Skin epidermis (tissue), 12 donors: ENCODE data around the gene DLK1.

ENCODE experiments used
- H3K27ac ChIP-seq, 21 experiments: fragments of 200-600 bp; sonication (generic) in 11 of 21; one replicate each; pipeline ENCODE4 v1.5.0; 2020; ENCODE audit warnings: mild to moderate bottlenecking in 3 of 21, inconsistent platforms in 2 of 21, moderate library complexity in 2 of 21
- H3K4me3 ChIP-seq, 7 experiments: fragments of 200-600 bp; sonication (generic) in 2 of 7; one replicate each; pipeline ENCODE4 v1.5.0; 2020; ENCODE audit warnings: inconsistent platforms in 2 of 7, mild to moderate bottlenecking in 2 of 7, moderate library complexity in 1 of 7

Gene DLK1

DNA sequence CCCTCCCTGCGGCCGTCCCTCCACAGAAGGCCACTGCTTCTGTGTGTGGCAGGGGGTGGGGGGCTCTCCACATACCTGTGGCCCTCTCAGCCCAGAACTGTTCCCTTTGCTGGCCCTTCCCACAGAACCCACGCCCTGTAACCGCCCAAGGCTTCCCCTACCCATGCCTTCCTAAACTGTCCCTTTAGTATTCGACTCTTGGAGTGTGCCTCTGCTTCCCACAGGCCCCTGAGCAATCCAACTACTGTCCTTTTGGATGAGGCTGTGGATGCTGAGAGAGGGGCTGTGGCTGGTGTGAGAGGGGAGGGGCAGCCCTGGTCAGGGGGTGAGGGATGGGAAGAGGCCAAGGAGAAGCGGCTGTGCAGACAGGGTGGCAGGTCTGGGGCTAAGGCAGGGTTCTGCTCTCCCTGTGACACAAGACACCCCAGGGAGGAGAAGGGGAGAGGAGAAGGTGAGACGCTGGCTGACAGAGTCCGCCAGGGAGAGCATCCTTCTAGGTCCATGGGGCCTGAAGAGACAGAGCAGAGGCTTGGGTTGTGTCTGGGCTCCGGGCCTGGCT, 46.0 kb downstream of the DLK1 start:
- Histone ChIP-seq H3K4me3 (no peak overlapping the region), H3K27ac (no peak overlapping the region)

DNA sequence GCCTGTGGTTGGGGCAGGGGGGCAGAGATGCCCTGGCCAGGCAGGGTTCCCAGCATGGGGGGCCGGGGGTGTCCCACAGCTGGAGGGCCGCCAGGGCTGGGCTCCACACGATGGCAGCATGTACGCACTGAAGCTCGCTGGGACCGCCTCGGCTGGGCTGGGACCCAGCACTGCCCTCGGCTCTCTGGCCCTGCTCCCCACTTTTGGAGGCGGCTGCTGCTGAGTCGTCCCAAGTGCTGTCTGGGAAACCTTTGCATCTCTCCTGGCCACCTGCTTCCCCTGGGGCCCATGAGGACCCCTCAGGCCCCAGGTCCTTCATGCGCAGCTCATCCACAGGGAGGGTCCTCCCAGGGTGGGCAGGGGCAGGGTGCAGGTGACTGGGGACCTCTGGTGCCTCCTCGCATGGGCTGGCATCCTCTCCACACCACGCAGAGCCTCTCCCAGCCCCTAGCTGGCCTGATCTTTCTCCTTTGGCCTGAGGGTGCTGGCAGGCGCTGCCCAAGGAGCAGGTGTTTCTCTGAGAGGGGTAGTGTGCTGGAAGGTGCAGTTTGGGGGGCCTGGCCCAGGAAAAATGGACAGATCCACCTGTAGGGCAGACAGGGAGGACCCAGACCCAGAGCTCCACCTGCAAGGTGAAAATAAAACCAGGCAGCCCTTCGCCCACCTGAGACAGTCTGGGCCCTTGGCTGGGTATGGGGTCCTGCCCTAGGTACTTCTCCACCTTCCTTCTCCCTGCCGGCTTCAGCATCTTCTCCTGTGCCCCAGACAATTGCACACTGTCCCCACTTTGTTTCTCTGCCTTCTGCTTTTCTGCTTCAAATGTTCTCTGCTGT, 46.9 kb downstream of the DLK1 start:
- Histone ChIP-seq H3K27ac (no peak overlapping the region), H3K4me3 (no peak overlapping the region)

DNA sequence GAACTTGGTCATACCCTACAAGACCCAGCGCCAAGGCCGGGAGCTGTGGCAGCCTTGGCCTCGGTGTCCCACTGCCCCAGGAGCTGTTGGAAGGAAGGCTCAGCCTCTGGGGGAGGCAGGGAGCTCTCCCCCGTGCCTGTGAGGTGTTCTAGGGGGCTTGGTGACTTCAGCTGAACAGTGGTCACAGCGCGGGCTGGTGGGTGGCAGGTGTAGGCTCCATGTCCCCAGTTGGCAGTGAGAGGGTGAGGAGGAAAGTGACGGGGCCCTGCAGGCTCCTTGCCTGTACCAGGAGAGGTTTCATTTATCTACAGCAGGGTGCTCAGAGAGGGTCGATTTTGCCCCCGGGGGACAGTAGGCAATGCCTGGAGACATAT, 47.5 kb downstream of the DLK1 start:
- no peak overlapping the region for H3K27ac ChIP-seq
- H3K4me3 ChIP-seq, result no peak overlapping the region

DNA sequence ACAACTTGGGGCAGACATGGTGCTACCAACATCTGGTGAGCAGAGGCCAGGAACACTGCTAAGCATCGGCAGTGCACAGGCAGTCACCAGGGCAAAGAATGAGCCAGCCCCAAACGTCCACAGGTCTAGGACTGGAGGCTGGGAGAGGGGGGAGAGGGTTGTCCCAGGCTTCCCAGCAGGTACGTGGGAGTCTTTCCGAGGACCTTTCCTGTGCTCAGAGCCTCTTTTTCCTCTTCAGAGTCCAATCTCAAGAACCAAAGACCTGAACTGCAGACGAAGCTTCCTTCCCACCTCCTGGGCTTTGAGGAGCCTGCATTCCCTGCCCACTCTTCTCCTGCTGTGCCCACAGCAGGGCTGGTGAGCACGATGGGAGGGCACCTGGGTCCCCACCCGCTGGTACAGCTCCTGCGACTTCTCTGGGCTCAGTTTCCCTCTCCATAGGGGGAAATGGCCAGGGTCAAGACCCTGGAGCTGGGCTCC, 48.7 kb downstream of the DLK1 start:
- H3K27ac ChIP-seq, result no peak overlapping the region
- no peak overlapping the region for H3K4me3 ChIP-seq

DNA sequence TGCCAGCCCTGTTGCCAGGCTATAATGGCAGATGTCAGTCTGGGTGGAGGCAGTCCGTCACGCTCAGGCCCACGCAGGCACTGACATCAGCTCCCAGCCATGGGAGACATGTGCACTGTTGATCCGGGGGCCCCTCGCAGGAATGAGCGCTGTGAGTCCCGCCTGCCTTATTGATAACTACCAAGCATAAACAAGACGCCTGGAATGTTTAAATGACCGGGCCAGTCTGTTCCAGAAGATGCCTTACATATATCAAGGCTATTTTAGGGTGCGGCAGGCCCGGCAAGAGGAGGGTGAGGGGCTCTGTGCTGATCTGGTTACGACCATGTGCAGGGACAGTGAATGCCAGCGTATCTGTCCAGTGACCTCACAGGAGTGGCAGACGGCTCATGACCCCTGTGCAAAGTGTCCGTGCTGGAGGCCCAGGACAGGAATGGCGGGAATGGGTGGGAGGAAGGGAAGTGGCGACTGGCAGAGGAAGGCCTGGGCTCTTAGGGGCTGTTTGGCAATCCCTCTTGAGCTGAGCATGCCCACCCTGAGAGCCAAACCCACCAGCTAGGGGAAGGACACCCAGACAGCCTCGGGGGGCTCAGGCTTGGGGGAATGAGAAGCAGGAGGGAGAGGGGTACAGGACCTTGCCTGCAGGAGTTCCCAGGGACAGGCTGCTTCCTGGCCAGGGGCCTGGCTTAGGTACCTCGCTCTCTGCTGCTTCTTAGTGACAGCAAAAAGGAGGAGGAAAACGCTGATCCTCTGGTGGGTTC, 49.3 kb downstream of the DLK1 start:
- H3K4me3 ChIP-seq, result no peak overlapping the region
- H3K27ac ChIP-seq, result no peak overlapping the region

DNA sequence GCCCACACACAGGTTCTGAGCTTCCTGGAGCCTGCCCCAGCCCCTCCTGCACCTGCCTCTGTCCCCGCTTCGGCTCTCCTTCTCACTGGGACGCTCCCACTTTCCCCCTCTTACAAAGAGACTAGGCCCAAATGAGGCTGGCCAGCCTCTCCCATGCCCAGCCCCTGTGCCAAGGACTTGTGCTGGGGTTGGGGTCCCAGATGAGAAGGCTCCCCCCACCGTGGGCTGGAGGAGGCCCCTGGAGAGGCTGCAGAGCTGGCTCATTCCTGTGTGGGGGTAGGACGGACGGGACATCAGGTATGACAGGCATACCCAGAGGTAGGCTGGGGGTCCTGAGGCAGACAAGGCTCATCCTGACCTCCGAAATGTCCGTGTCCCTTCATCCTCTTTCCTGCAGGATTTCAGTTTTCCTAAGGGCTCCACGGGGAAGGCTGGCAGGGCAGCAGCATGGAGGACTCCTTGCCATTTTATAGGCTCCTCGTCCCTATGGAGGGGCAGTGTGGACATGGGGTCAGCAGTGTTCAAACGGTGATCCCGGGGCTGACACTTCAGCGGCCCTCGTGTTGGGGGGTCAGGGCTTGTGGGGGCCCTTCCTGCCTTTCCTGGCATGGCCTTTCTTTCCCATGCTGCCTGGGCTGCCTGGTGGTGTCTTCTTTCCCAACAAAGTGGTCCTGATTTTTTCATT, 50.1 kb downstream of the DLK1 start:
- no peak overlapping the region for H3K4me3 ChIP-seq
- no peak overlapping the region for H3K27ac ChIP-seq

DNA sequence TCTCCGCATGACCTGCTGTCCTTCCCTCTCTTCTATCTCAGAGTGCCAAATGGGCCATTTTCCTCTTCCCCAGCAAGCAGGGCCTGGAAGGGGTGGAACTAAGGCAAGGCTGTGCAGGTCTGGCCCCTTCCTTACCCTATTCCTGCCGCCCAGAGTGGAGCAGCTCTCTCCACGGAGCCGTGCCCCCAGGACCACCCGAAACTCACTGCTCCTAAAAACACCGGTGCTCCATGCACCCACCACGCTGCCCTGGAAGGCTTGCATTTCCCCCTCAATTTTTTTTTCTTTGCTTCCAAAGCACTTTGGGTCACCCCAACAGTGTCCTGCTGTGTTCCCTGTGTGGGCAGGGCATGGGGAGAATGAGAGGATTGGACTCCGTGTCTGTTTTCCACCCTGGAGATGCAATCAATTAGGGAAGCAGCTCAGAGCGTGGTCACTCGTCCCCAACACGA, 50.7 kb downstream of the DLK1 start:
- H3K4me3 ChIP-seq, result no peak overlapping the region
- H3K27ac ChIP-seq, result no peak overlapping the region

DNA sequence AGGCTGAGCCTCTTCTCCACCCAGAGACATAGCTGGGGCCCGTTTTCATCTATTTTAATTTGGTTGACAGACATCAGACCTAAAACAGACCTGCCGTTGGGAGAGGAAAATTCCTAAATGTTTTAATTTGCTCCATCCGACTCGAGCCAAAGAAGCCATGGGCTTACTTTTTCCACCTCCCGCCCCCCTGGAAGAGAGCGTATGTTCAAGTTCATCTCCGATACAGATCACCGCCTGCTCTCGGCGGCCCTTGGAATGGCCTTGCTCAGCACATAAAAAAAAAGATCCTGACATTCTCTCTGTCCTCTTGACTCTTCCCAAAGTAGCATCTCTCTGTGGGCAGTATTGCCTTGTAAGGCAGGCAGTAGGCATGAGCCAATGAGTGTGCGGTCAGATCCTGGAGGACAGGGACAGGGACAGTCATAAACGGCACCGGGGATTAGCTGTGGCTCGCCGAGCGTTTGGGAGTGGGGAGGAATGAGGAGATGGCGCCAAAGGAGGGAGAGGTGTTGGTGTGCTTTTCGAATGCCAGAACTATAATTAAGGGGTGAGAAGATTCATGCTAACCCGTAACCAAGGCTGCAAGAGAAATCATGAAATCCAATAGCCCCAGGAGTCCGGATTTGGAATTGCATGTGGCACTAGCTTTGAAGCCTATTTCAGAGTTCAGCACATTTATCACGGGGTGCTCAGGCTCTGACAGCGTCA, 51.3 kb downstream of the DLK1 start:
- no peak overlapping the region for H3K27ac ChIP-seq
- no peak overlapping the region for H3K4me3 ChIP-seq

DNA sequence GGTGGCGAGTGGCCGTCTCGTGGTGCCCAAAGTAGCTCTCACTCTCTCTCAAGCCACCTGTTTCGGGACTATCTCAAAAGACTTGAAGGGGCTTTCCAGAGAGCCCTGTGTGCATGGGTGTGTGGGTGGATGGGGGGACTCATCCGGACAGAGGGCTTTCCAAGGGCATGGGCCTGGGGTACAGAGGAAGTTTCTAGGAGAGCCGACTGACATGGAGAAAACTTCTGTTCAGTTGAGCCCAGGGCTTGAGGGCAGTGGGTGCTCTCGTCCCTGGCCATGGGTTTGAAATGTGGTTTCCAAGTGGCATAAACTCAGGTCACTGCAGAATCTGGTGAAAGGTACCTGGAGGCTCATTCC, 51.8 kb downstream of the DLK1 start:
- Histone ChIP-seq H3K27ac (no peak overlapping the region), H3K4me3 (no peak overlapping the region)

DNA sequence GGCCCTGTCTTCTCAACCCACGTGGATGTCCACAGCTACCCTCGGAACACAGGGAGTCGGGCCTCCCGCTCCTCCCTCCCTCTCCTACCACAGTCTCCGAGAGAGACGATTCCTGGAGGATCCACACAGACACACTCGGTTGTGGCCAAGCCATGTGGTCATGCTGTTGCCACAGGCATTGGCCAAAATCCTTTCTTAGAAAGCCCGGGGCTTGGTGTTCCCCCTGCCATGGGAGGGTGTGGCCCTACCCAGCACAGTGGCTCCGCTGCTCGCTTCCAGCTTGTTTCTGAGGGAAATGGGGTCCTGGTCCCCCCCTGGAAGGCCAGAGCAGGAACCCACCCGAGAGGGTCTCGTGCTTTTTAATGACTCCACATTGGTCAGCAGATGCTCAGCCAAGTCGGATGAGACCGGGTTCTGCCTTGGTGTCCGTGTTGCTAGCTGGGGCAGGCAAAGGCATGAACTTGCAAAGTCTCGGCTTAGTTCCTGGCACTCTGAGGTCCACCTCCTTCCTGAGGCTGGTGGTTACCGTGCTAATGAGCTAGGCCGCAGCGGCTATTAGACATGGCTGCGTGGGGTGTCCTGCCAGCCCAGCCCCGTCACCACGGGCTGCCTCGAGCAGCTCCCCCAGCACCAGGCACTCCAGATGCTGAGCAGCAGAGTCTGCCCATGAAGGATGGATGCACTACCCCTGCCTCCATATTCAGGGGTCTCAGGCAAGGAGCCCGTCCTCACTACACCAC, 52.4 kb downstream of the DLK1 start:
- no peak overlapping the region for H3K27ac ChIP-seq
- H3K4me3 ChIP-seq, result no peak overlapping the region

DNA sequence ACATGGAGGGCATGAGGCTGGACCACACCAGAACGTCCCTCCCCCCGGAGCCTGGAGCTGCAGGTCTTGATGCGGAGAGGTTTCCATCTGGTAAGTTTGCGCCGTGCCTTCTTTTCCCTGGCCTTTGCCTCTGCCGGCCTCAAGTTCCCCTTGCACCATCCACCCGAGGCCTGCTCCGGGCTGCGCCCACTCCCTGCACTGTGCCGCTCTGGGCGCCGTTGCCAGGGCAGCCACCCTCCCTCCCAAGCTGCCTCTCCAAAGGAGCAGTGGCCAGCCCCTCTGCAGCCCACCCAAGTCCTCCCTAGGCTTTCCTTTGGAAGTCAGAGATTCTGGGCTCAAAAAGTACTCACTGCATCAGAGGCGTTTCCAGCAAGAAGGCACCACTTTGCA, 53.0 kb downstream of the DLK1 start:
- no peak overlapping the region for H3K27ac ChIP-seq
- no peak overlapping the region for H3K4me3 ChIP-seq

DNA sequence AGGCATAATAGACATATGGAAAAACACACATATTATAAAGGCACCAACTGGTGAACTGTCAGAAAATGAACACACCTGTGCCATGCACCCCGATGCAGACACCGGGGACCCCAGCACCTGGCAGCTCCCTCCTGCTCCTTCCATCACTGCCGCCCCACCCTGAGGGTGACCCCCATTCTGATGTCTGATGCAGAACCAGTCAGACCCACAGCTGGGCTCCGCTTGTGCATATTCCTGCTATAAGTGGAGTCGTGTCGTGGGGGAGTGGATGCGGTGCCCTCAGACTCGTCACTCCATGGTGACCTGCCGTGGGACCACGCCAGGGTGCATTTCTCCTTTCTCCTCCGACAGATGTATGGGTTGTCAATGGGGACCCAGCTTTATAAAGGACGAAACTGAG, 53.6 kb downstream of the DLK1 start:
- Histone ChIP-seq H3K4me3 (no peak overlapping the region), H3K27ac (no peak overlapping the region)

DNA sequence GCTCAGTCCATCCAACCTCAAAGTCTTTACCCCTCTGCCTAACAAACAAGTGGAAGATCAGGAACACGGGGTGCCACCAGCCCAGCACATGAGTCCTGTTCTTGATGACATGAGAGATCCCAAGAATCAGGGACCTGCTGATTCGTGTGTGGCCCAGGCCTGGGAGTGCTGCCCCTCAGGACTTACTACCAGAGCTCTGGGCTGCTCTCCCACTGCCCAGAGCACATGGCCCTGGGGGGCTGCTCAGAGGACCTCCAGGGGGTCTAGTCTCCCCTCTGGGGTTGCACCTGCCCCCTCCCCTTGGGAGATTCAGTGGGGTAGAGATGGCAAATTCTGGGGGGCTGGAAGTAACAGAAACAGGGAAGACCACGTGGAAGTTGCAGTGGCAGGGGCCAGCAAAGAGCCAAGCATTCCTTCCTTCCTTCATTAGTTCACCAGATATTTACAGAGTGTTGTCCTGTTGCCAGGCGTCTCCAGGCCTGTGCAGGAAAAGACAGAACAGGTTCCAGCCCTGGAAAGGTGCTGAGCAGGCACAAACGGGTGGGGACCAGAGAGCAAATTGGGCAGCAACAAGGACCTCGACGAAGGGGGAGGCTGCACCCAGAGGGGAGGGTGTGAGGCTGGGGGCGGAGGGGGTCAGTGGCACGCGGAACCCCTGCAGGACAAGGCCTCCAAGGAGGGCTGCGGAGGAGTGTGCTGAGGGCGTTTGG, 54.1 kb downstream of the DLK1 start:
- Histone ChIP-seq H3K4me3 (no peak overlapping the region), H3K27ac (no peak overlapping the region)

DNA sequence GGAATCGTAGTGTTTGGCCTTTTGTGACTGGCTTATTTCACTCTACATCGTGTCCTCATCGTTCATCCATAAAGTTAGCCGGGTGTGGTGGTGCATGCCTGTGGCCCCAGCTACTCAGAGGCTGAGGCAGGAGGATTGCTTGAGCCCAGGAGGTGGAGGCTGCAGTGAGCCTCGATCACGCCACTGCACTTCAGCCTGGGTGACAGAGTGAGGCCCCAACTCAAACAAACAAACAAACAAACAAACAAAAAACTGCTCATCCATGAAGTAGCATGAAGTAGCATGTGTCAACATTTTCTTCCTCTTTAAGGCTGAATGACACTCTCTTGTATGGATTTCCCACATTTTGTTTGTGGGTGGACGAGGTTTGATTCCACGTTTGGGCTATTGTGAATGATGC, 55.3 kb downstream of the DLK1 start:
- H3K4me3 ChIP-seq, result no peak overlapping the region
- H3K27ac ChIP-seq, result no peak overlapping the region

DNA sequence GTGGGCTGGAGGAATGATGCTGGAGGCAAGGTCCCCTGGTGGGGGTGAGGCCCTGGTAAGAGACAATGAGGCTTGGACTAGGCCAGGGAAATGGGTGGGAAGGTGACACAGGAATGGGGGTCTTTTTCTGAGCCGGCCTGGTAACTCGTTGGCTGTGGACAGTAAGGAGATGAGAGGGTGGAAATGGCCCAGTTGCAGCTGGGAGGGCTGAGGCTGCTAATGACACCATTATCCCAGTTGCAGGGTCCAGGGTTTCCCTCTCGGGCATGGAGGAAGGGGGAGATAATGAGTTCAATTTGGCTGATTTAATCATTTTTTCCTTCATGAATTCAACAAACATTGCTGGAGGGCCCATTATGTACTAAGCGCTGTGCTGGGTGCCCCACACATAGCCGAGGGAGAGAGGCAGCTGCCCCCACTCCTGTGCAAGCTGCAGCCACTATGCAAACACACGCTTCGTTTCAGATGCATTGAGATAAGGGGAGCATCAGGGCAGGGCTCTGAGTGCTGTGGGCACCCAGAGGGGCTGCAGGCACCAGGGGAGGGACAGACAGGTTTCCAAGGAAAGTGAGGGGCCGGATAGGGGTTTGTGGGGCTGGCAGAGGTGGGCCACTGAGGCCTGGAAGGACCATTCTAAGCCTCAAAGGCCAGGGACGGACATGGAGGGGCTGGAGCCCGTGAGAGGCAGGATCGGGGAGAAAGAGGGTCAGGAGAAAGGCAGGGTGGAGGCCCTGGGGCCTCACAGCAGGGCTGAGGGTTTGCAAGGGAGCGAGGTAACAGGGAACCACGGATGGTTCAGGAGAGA, 56.0 kb downstream of the DLK1 start:
- H3K27ac ChIP-seq, result no peak overlapping the region
- no peak overlapping the region for H3K4me3 ChIP-seq

DNA sequence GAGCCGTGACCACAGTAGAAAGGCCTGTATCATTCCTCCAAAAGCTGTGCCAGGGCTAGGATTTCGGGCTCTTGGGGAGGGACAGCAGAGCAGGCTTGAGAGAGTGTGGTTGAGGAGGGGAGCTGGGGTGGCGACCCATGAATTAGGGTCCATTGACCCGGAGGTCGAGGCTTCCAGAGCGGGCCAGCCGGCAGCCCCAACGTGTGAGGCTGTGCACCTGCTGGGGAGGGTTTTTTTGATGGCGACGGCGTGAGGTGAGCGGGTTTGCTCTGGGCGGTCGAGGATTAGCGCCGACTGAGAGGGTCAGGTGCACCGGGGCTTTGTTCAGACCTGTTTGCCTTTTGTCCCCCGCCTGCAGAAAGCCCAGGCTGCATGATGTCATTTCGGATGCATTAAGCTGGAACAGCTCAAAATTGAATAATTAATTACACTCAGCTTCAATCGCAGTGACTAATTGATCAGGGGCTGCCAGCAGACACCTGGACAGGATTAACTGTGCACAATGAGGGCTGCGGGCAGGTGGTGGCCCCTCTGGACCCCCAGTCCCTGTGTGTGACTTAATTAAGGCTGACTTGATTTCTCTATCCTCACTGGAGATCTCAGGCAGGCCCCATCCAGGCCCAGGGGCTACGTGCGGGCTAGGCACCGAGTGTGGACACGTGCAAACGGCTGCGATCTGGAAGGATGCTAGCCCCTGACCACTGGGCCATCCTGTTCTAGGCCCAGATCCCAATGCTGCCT, 57.1 kb downstream of the DLK1 start:
- no peak overlapping the region for H3K4me3 ChIP-seq
- H3K27ac ChIP-seq, result no peak overlapping the region
